Astrocyte (in vitro differentiated cells and primary cell): ENCODE data around the gene DHH.

Experiments
- EZH2 ChIP-seq: IDR thresholded peaks from 2 replicates; pipeline ENCODE4 v1.6.1; 2012; ENCODE audit warnings: mild to moderate bottlenecking, low read length, inconsistent platforms; ENCODE audit not compliant: insufficient read depth
- TF ChIP-seq, protein P1 (sequence below): IDR thresholded peaks from 2 replicates; pipeline ENCODE4 v1.5.1; 2011; ENCODE audit warnings: low read depth, mild to moderate bottlenecking, inconsistent platforms, low read length, moderate library complexity; ENCODE audit not compliant: insufficient read depth

DNA sequence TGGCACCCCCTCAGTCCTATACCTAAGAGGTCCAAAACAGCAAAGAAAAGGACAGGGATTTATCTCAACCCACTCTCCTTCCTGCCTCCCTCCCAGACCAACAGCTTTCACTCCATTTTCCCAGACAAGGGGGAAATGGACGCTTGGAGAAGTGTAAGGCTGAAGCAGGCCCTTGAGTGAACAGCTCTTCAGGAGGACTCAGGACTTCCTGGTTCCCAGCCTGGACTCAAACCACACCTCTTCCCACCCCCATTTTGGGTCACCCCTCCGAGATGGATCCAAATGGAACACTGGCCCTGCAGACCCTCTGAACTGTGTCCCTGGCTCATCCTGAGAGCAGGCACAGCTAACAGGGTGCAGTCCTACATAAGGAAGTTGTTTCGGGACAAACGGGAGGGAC, 36.7 kb downstream of the DHH start:
- TF ChIP-seq, protein P1, sequence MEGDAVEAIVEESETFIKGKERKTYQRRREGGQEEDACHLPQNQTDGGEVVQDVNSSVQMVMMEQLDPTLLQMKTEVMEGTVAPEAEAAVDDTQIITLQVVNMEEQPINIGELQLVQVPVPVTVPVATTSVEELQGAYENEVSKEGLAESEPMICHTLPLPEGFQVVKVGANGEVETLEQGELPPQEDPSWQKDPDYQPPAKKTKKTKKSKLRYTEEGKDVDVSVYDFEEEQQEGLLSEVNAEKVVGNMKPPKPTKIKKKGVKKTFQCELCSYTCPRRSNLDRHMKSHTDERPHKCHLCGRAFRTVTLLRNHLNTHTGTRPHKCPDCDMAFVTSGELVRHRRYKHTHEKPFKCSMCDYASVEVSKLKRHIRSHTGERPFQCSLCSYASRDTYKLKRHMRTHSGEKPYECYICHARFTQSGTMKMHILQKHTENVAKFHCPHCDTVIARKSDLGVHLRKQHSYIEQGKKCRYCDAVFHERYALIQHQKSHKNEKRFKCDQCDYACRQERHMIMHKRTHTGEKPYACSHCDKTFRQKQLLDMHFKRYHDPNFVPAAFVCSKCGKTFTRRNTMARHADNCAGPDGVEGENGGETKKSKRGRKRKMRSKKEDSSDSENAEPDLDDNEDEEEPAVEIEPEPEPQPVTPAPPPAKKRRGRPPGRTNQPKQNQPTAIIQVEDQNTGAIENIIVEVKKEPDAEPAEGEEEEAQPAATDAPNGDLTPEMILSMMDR: no peak
- TF ChIP-seq EZH2: no peak
